GM23338 (cell line): ENCODE data around the gene RIC1.

ENCODE experiments used
- CREB1 ChIP-seq: fragments of 250-450 bp; sonication (Bioruptor Pico); IDR thresholded peaks from 2 replicates; pipeline ENCODE4 v1.5.0; 2020; ENCODE audit warnings: low read depth, mild to moderate bottlenecking, moderate library complexity
- CTCF ChIP-seq, 2 experiments: fragments of 200-600 bp in 1 of 2; sonication (generic) in 1 of 2; conservative IDR thresholded peaks; 2 replicates each; pipeline versions ENCODE4 v1.5.1 to v1.6.1; 2016 to 2017; ENCODE audit warnings: antibody characterized with exemption in 2 of 2, low read depth in 2 of 2, mild to moderate bottlenecking in 2 of 2, moderate library complexity in 1 of 2
- ETS1 ChIP-seq: IDR thresholded peaks from 2 replicates; pipeline ENCODE4 v1.6.1; 2016; ENCODE audit warnings: antibody characterized with exemption
- EZH2 ChIP-seq: fragments of 200-600 bp; sonication (generic); IDR thresholded peaks from one replicate; pipeline ENCODE4 v1.8.0; 2017; ENCODE audit warnings: antibody characterized with exemption, mild to moderate bottlenecking, low read depth; ENCODE audit not compliant: unreplicated experiment
- EZH2phosphoT487 ChIP-seq: fragments of 200-600 bp; sonication (generic); IDR thresholded peaks from one replicate; pipeline ENCODE4 v1.8.1; 2018; ENCODE audit warnings: antibody characterized with exemption; ENCODE audit not compliant: unreplicated experiment
- JUNB ChIP-seq: IDR thresholded peaks from one replicate; pipeline ENCODE4 v1.6.1; 2016; ENCODE audit warnings: antibody characterized with exemption; ENCODE audit not compliant: unreplicated experiment
- NANOG ChIP-seq: IDR thresholded peaks from 2 replicates; pipeline ENCODE4 v1.6.1; 2016; ENCODE audit warnings: antibody characterized with exemption, borderline replicate concordance
- POLR2AphosphoS5 ChIP-seq: IDR thresholded peaks from 2 replicates; pipeline ENCODE4 v1.6.1; 2016; ENCODE audit warnings: antibody characterized with exemption, low read depth
- REST ChIP-seq: IDR thresholded peaks from one replicate; pipeline ENCODE4 v1.6.1; 2018; ENCODE audit warnings: antibody characterized with exemption; ENCODE audit not compliant: unreplicated experiment
- STAT1 ChIP-seq: IDR thresholded peaks from one replicate; pipeline ENCODE4 v1.6.1; 2016; ENCODE audit warnings: antibody characterized with exemption; ENCODE audit not compliant: unreplicated experiment
- ZNF114 ChIP-seq: fragments of 250-450 bp; sonication (Bioruptor Pico); IDR thresholded peaks from 2 replicates; pipeline ENCODE4 v1.5.0; 2020; ENCODE audit warnings: mild to moderate bottlenecking, moderate library complexity
- ZNF331 ChIP-seq: fragments of 250-450 bp; sonication (Bioruptor Pico); IDR thresholded peaks from 2 replicates; pipeline ENCODE4 v1.5.0; 2020; ENCODE audit warnings: low read depth, mild to moderate bottlenecking, moderate library complexity
- ZNF462 ChIP-seq: fragments of 250-450 bp; sonication (Bioruptor Pico); IDR thresholded peaks from 2 replicates; pipeline ENCODE4 v1.5.0; 2020; ENCODE audit warnings: mild to moderate bottlenecking, moderate library complexity

- no peak for TF ChIP-seq EZH2
- TF ChIP-seq CTCF (conservative IDR thresholded peaks at IDR 0.05; ENCODE audit: low read depth in 2 of 2) = no peak
- TF ChIP-seq POLR2AphosphoS5 = no peak
- no peak for TF ChIP-seq ZNF331 (CRISPR knock-in tag)
- no peak for TF ChIP-seq EZH2phosphoT487
- no peak for TF ChIP-seq REST
- TF ChIP-seq NANOG = no peak
- TF ChIP-seq CREB1 = no peak
- TF ChIP-seq STAT1 = no peak
- no peak for TF ChIP-seq JUNB
- no peak for TF ChIP-seq ETS1
- TF ChIP-seq ZNF114 = no peak
- TF ChIP-seq ZNF462 (CRISPR knock-in tag) = no peak
Measured at GRCh38 chr9:5629312-5630080, 589 bp downstream of the RIC1 start.
